GM20000 (cell line): ENCODE data around the gene AFDN.

Source experiments
- DNase-seq: peaks from one replicate; pipeline ENCODE4 v3.0.0; 2012; ENCODE audit warnings: low spot score
- CTCF ChIP-seq: IDR thresholded peaks from 2 replicates; pipeline ENCODE4 v1.5.1; 2012; ENCODE audit warnings: mild to moderate bottlenecking, control low read depth; ENCODE audit errors: extremely low read depth, missing control alignments

The AFDN gene

GRCh38 chr6:168007592-168008338 is 181.1 kb downstream of the AFDN start:
- no peak for DNase-seq
- TF ChIP-seq CTCF: no peak

DNA sequence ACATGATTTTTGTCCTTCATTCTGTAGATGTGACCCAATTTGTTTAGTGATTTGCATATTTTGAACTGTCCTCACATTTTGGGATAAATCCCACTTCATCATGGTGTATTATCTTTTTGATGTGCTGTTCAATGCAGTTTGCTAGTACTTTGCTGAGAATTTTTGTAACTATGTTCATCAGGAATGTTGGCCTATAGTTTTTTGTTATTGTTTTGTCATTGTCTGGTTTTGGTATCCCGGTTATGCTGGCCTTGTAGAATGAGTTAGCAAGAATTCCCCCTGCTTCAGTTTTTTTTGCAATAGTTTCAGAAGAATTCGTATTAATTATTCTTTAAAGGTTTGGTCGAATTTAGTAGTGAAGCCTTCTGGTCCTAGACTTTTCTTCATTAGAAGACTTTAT is 182.6 kb downstream of the AFDN start:
- TF ChIP-seq CTCF: no peak
- no peak for DNase-seq

GRCh38 chr6:168011291-168011690 is 184.6 kb downstream of the AFDN start:
- no peak for DNase-seq
- no peak for TF ChIP-seq CTCF

DNA sequence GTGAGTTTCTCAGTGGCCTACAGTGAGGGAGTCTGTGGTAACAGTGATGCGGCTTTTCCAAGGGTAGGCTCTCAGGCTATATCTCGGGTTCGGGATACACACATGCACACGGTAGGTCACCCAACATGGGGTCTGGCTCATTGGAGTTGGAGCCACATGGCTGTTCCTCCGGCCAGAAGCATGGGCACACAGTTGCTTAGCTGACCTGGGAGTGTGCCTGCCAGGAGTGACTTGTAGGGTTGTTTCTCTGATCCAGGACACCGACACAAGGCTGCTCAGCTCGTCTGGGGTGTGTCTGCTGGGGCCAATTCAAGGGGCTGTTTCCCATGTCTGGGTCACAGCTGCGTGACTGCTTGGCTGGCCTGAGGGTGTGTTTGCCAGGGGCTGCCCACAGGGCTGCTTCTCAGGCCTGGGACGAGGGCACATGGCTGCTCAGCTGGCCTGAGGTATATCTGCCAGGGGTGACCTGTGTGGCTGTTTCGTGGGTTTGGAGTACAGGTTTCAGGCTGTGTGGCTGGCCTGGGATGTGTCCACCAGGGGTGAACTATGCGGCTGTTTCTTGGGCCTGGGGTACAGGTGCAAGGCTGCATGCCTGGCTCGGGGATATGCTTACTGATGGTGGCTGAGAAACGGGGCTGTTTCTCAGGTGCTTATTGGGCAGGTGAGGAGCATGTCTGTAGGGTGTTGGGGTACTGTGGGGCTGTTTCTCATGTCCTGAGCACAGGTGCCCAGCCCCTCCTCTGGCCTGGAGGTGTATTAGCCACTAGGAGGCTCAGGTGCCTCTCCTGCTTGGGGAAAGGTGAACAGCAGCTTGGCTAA is 185.9 kb downstream of the AFDN start:
- no peak for TF ChIP-seq CTCF

DNA sequence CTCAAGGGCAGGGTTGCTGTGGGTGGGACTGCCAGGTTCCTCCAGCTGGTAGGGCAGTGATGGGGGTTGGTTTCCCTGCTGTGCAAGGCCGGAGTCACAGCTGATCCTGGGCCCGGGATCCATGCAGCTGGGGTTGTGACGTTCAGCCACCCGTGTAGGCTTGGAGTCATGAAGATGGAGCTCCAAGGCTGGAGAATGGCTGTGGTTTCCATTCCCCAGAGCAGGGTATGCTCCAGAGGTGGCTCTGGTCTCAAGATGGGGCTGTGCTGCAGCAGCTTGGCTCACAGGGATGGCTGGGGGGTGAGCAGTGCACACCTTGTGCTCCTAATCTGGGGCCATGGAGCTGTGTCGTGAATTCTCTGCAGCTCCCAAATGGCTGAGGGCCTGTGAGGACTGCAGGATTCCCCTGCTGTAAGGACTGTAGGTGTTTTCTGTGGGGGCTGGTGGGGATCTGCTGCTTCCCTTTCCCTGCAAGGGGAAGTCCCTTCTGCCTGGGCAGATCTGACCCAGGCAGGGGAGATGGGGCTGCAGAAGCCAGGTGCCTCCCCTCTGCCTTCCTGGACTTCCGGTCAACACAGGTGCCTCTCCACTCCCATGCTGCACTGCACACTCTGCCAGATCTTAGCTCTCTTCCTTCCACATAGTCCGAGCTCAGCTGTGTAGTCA is 186.7 kb downstream of the AFDN start:
- no peak for DNase-seq
- no peak for TF ChIP-seq CTCF

More for the DNA sequence above, 185.9 kb downstream of the AFDN start:
- no peak for DNase-seq

DNA sequence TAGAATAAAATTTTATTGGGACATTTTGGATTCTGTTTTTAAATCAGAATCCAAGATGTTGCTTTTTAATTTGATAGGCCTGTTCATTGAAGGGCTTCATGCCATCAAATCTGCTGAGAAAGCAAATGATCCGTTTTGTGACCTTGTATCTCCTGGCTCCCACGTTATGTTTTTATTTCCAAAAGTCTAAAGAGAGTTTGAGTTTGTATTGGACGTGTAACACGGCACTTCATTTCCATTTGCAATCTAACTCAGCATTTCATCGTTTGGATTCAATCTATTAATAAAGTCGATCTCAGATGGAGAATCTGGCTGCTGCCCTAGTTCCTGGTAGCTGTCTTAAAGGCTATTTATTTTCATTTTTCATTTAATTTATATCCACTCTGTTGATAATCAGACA is 187.7 kb downstream of the AFDN start:
- no peak for DNase-seq
- no peak for TF ChIP-seq CTCF

- TF ChIP-seq CTCF: no peak
- DNase-seq: no peak
Observed at GRCh38 chr6:168015009-168015408, 188.3 kb downstream of the AFDN start.
